GM21576 (cell line): ENCODE measurements around the gene CD53.
"Not testable (repeated sequence)": the region's sequence is repeated elsewhere in the genome, so short reads cannot be mapped to it uniquely, and the experiment has no call there.

Source experiments
- ATAC-seq: cut with Tn5 transposase; IDR thresholded peaks from one replicate; pipeline ENCODE4 v1.9.1; 2021; ENCODE audit warnings: mild to moderate bottlenecking, moderate library complexity; ENCODE audit not compliant: unreplicated experiment

Gene CD53, protein sequence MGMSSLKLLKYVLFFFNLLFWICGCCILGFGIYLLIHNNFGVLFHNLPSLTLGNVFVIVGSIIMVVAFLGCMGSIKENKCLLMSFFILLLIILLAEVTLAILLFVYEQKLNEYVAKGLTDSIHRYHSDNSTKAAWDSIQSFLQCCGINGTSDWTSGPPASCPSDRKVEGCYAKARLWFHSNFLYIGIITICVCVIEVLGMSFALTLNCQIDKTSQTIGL

DNA sequence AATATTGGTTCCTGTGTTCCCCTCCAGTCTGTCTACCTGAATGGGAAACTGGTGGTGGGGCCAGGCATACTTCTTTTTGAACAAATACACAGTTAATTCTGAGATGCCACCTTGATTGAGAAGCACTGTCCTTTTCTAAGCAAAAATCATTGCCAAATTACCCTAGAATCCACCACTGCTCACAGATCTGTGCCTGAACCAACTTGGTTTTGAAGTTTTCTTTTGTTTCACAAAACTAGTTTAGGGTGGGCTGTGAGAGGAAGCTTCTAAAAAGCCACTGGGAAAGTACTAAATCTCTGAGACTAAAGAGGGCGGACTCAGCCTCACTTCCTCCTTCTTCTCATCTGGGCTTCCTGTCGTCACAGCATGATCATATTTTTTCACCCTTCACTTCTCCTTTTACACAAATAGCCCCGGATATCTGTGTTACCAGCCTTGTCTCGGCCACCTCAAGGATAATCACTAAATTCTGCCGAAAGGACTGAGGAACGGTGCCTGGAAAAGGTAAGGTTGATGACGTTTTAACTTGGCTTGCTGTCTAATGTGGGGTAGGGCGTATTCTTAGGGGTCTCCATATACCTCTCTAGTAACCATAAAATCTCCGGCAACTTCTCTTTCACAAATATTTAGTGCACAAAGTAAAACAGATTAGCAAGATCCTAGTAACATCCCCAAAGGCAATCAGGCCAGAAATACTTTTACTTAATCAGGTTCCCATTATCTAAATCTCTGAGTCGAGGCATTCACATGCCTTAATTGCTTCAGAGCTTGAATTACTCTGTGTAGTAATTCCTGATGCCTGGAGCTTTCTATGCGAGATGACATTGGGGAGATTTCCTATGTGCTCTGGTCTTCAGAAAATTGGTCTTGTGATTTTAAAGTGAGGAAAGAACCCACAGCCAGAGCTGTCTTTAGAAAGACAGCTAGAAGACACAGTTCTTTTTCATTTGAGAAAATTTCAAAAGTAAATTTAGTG, at the start of gene CD53:
TSS of gene CD53 (plus strand) at position 404 of the 976 bp plus-strand sequence. CDS start 18,261 bp downstream, outside the sequence.
- ATAC-seq: peak; percentile 41

DNA sequence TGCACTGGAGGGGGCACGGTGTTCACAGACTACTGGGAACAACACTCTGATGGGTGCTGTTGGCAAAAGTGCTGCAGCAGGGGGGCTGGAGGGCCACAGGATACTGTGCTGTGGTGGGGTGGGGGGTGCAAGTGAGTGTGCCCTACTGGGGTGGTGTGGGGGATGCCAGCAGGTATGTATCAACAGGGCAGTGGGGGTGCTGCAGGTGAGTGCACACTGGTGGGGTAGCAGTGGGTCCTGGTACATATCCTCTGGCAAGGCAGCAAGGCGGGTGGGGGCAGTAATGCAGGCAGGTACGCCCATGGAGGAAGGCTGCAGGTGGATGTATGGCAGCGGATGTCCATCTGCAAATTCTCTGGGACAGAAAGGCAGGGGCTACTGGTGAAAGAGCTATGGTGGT, 48.8 kb upstream of the CD53 start:
- no peak for ATAC-seq

DNA sequence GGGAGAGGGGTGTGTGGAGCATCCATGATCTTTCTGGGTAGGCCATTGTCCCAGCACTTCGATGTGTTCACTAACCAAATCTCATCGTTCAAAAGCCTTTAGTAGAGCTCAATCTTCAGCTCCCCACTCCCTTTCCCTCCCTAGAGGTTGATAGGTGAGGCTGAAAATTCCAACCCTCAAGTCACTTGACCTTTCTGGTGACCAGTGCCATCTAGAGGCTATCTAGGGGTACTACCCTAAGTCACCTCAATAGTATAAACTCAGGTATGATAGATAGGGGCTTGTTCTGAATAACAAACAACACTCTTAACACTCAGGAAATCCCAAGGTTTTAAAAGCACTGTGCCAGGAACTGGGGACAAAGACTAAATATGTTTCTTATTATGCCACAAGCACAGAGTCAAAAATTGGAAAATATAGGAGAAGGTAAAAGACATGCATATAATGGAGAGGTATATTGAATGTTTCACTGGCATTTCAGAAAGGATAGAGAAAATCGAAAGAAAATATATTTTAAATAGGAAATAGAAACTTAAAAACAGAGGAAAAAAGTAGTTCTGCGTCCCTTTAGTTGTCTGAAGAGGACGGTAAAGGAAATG, 42.9 kb upstream of the CD53 start:
- ATAC-seq: peak; percentile 66

DNA sequence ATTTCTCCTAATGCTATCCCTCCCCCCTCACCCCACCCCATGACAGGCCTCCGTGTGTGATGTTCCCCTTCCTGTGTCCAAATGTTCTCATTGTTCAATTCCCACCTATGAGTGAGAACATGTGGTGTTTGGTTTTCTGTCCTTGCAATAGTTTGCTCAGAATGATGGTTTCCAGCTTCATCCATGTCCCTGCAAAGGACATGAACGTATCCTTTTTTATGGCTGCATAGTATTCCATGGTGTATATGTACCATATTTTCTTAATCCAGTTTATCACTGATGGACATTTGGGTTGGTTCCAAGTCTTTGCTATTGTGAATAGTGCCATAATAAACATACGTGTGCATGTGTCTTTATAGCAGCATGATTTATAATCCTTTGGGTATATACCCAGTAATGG, 39.2 kb upstream of the CD53 start:
- ATAC-seq: not testable (repeated sequence)

DNA sequence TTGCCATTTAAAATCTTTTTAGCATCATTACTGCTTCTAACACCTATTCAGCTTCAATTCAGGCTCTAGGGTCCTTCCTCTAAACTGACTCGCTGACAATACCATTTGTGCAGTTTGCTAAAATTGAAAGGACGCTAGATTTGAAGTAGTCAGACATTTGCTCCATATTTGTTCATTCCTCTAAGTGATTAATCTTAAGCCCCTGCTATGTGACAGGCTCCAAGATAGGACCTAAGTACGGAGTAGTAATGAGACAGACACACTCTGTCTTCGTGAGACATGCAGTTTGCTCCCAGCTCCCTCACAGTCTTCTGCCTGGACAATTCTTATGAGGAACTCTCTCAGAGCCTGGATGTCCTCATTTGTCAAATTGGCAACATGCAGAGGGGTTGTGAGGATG, 26.1 kb upstream of the CD53 start:
- ATAC-seq: no peak

DNA sequence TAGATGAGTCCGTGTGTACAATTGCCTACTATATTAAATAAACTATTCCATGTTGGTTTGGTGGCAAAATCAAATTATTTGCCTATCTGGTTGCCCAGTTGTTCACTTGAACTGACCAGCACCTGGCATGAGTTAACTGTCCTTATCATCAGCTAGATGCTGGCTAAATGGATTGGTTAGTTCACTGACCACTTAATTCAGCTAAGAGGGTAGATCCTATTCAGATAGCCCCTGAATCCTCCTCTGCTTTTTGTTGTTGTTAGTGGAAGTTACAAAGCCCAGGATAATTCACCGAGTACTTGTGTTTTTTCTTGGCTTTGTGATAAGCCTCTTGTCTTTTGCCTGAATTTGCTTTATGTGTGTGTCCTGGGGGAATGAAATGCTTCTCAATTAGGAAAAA, 22.8 kb upstream of the CD53 start:
- no peak for ATAC-seq

DNA sequence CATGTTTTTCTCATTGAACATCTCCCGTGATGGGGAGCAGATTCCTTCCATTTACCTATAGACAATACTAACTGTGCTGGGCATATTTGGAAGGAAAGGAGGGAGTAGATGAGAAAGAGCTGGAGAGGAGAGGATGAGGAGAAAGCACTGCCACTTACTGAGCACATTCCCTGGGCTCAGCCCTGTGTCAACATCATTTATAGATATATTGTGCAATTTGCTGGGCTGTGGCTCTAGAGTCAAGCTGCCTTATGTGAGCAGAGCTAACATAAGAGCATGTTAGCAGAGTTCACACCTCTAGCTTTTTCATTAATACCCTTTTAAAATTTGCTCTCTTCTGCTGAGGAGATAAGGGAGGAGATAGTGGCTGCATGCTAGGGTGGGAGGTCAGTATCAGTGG, 22.3 kb upstream of the CD53 start:
- no peak for ATAC-seq

DNA sequence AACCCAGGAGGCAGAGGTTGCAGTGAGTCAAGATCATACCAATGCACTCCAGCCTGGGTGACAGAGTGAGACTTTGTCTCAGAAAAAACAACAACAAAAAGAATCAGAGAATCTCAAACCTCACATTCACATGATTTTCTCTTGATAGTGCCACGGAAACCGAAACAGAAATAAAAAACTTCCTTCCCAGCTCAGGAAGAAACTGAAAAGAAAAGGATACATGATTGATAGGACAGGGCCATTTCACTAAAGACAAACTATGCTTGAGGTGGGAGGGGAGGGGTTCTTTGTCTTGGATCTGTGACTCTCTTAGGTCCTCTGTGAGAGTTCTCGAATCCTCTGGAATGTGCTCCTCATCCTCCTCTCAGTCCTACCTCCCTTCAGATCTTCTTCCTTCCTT, 19.8 kb upstream of the CD53 start:
- no peak for ATAC-seq

DNA sequence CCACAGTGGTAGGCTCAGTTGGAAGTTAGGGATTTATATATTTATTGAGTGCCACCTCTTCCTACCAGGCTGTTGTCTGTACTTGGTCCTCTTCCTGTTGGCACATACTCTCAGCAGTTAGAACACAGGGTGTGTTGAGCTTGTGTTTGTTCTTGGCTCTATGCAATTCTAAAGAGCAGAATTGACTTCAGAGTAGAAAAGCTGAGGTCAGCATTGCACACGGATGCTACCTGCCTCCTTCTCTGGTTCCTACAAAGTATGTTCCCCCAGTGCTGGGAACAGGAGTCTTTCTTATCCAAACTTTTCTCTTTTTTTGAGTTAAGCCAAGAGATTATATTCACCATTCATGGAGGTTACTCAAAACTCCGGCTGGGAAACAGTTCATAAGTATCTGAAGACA, 16.5 kb upstream of the CD53 start:
- no peak for ATAC-seq

DNA sequence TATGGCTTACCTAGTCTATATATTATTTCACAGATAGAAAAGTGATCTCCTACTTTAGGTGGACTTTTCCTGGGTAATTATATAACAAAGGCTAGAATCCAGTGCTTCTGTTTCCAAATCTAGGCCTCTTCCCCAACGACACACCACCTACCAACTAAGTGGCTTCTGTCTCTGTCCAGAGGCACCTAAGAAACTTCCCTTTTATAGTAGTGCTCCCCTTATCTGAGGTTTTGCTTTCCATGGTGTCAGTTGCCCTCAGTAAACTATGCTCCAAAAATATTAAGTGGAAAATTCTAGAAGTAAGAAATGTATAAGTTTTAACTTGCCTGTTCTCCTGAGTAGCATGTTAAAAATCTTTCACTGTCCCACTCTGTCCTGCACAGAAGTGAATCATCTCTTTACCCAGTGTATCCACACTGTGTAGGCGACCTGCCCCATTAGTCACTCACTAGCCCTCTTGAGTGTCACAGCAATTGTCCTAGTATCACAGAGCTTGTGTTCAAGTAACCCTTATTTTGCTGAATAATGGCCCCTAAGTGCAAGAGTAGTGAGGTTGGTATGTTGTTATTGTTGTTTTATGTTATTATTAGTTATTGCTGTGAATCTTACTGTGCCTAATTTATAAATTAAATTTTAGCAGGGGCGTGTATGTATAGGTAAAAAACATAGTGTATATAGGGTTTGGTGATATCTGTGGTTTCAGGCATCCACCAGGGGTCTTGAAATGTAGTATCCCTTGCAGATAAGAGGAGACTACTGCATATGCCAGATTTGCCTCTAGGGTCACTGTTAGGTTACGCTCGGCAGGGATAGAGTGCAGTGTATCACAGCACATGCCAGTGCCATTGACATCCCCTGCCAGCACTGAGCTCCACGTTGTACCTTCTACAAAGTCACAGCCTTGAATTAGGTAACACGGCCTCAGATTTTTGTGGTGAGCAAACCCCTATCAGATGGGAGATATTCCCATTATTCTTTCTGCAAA, 14.7 kb upstream of the CD53 start:
- ATAC-seq: no peak

DNA sequence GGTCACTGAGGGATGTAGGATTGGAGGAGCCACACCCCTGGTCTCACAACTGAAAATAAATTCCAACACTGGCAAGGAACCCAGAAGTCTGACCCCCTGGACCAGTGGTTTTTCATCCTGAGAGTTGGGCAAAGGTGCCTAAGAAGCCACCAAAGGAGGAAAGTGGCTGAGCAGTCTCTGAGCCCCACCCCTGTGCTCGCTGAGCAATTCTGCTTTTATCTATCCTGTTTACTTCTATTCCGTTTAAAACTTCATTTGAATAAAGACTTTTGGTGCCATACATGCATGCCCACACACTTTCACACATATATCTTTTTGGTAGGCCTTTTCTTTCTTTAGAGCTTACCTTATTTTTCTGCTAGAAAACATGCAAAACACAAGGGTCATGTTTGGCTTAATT, 13.9 kb upstream of the CD53 start:
- ATAC-seq: no peak

DNA sequence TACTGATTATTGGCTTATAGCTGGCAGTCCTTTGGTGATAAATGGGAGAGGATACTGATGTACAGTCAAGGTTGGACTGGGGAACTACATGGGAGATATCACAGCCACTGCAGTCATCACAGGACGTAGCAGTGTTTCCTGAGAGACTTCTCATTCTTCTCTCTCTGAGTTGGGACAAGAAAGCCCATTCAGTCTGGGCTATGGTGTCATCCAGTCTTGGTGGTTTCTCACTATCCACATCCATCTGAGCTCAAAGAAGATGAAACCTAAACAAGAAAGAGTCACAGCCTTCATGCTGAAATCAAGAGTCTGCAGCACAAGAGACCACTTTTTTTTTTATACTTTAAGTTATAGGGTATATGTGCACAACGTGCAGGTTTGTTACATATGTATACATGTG, 12.8 kb upstream of the CD53 start:
- no peak for ATAC-seq

DNA sequence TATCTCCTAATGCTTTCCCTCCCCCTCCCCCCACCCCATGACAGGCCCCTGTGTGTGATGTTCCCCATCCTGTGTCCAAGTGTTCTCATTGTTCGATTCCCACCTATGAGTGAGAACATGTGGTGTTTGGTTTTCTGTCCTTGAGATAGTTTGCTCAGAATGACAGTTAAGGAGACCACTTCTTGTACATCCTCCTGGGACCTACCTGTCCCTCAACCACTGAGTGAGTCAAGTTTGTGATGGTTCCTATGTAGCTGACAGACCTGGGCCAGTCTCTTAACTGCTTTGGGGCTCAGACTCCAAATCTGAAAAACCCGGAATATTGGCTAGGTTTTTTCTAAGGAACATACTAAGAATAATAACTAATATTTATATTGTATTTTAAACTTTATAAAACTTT, 12.3 kb upstream of the CD53 start:
- not testable (repeated sequence) for ATAC-seq

DNA sequence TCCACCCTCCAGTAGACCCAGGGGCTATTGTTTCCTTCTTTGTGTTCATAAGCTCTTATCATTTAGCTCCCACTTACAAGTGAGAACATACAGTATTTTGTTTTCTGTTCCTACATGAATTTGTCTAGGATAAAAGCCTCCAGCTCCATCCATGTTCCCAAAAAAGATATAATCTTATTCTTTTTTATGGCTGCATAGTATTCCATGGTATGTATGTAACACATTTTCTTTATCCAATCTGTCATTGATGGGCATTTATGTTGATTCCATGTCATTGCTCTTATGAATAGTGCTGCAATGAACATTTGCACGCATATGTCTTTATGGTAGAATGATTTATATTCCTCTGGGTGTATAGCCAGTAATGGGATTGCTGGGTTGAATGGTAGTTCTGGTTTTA, 11.0 kb upstream of the CD53 start:
- not testable (repeated sequence) for ATAC-seq

DNA sequence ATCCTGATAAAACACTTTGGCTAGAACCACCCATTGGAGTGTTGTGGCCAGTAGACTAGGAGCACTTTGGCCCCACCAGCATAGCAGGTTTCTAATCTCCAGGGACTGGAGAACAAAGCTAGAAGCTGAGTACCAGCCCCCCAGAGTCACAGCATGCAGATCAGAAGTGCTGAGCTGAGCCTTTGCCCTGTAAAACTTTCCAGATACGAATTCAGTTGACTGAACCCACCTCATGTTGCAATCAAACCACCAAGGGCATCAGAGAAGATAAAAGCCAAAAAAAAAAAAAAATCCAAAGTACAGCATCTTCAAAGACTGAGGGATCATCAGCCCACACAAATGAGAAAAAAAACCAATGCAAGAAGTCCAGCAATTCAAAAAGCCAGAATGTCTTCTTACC, 8.7 kb upstream of the CD53 start:
- ATAC-seq: no peak

DNA sequence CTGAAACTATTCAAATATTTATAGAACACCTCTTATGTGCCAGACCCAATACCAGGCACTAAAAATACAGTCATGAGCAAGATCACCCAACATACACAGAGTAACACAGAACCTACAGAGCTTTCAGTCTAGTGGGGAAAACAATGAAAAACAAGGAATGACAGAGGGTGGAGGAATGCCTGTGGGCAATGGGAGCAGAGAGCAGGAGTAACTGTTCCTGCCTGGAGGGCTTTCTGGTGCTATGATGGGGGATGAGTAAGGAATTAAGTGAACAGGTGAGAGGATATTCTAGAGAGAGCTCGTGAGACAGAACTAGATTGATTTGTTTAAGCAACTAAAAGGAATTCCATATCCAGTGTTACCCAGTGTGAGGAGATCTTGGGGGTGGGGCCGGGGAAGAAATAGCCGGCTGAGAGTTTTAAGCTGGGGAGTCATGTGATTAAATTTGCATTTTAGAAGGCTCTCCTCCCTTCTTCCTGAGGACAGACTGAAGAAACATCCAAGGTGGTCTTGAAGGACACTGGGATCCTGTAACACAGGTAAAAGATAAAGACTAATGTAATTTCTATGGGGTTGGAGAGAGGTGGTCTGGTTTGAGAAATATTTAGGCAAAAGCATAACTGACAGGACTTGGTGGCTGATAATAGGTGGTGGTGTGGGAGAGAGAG, 2.1 kb upstream of the CD53 start:
- ATAC-seq: no peak

DNA sequence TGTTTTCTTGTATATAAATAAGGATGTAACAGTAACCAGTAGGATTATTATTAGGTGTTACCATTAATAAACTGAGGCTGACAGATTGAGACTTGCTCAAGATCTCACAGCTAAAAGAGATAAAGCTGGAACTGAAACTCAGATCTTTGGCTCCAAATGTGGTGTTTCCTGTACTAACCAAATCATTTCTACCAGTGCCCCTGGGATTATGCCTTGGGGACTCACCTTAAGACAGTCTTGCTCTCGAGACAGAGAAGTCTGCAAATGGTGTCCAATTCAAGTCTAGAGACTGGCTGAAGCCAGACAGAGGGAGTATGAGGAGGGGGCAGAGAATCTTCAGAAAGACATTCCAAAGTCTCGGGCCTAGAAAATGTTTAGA, 593 bp upstream of the CD53 start:
- ATAC-seq: peak; percentile 27

DNA sequence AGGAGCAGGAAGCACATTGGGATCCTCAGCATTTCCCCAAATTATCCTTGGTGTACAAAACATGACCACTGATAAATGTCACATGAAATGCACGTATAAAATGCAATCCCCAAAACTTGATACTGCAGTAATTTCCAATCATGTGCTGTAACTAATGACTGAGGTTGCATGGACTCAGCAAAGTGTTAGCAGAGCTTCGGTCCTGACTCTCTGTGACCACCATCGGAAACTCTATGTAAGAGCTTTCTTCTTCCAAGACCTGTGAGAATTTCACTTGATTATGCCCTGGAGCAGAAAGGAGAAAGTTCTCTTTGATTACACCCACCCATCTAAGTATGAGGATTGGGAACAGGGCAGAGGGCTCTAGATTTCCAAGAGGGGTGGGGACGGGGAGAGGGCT, 908 bp downstream of the CD53 start:
- ATAC-seq: no peak

DNA sequence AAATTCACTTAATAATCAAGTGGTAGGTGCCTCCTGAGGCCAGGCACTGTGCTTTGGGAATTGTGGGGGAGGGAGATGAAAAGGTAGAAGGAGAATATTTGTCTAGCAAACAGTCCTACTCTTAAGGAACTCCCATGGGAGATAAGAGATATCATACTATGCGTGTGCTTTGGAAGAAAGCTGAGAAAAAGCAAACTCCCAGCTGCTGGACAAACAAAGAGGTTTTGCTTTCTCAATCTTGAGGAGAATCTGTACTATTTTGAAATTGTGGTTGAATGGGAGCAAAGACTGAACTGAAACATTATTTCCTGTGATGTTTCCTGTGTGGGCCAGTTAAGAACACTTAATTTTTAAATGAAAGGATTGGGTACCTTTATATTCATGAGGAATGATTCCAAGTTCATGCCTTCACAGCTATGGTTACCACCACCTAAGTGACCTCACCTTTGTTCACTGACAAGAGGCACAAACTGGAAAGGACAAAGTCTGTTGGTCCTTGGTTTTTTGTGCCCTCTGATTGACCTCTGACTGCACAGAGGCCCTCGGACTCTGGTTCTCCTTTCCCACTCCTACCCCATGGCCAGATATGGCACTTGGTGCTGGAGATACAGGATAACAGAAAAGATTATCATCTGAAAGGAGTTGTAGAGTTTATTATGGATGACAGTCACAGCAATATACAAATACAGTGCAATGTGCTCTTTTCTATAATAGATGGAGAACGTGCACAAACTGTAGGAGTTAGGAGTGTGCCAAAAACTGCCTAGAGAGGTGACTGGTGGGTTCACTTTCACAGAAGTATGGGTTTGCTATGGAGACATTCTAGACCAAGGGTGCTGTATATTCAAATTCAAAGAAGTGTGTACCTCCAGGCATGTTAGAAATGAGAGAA, 1.6 kb downstream of the CD53 start:
- ATAC-seq: no peak
